Fibroblast of skin of right quadriceps (primary cell): ENCODE data around the gene GTF2F1.
"Not testable (repeated sequence)": the region's sequence is repeated elsewhere in the genome, so short reads cannot be mapped to it uniquely, and the experiment has no call there.

Source experiments
- DNase-seq: peaks from one replicate; pipeline ENCODE4 v3.0.0-alpha.2; 2013

Gene GTF2F1

GRCh38 chr19:6354098-6354674 is 38.8 kb downstream of the GTF2F1 start:
- no peak for DNase-seq

GRCh38 chr19:6352381-6353165 is 40.4 kb downstream of the GTF2F1 start:
- DNase-seq = no peak

- no peak for DNase-seq
These were observed 42.3 kb downstream of the GTF2F1 start for GRCh38 chr19:6350688-6351087.

GRCh38 chr19:6349271-6349670 is 43.7 kb downstream of the GTF2F1 start:
- not testable (repeated sequence) for DNase-seq

- no peak for DNase-seq
These were observed 49.5 kb downstream of the GTF2F1 start for GRCh38 chr19:6343462-6343861.

- DNase-seq = no peak
These were observed 52.3 kb downstream of the GTF2F1 start for GRCh38 chr19:6340493-6341201.

- no peak for DNase-seq
These were observed 58.3 kb downstream of the GTF2F1 start for GRCh38 chr19:6334490-6335285.

- no peak for DNase-seq
These were observed 59.5 kb downstream of the GTF2F1 start, which contains the start of gene ACER1 for GRCh38 chr19:6333439-6333838. Gene ACER1 (minus strand): TSS chr19:6333612. CDS start chr19:6333551, 61 bp downstream.
